ENCODE data around the gene ARMC8.

DNA sequence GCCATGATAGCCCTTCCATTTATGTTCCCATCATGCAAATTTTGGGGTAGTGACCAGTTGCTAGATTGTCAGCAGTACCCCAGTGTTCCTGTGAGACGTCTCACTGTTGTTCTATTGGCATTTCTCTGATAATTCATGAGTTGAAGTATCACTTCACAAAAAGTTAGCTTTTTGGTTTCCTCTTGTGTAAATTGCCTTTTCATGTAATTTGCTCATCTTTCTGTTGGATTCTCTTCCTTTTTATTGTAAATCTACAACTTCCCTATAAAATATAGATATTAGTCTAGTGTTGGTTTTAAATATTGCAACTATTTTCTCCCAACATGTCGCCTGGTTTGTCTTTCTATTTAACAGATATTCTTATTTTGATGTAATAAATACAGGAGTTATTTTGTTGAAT lies 47.4 kb upstream of the ARMC8 start:
- TF ChIP-seq, protein P1, sequence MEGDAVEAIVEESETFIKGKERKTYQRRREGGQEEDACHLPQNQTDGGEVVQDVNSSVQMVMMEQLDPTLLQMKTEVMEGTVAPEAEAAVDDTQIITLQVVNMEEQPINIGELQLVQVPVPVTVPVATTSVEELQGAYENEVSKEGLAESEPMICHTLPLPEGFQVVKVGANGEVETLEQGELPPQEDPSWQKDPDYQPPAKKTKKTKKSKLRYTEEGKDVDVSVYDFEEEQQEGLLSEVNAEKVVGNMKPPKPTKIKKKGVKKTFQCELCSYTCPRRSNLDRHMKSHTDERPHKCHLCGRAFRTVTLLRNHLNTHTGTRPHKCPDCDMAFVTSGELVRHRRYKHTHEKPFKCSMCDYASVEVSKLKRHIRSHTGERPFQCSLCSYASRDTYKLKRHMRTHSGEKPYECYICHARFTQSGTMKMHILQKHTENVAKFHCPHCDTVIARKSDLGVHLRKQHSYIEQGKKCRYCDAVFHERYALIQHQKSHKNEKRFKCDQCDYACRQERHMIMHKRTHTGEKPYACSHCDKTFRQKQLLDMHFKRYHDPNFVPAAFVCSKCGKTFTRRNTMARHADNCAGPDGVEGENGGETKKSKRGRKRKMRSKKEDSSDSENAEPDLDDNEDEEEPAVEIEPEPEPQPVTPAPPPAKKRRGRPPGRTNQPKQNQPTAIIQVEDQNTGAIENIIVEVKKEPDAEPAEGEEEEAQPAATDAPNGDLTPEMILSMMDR (IDR thresholded peaks at IDR 0.05) = no peak
- TF ChIP-seq EZH2 (IDR thresholded peaks at IDR 0.05) = no peak

Data from neural progenitor cell (in vitro differentiated cells).